Cardiac fibroblast (primary cell): ENCODE results near the gene OR56A1.
"Not testable (repeated sequence)": the region's sequence is repeated elsewhere in the genome, so short reads cannot be mapped to it uniquely, and the experiment has no call there.

ENCODE experiments used
- DNase-seq, 2 donors: peaks; one replicate each; pipeline versions ENCODE4 v3.0.0 to v3.0.0-alpha.2; 2010; ENCODE audit warnings: low read depth in 2 of 2
- H3K4me3 ChIP-seq, 2 donors: replicated peaks in 1 of 2; 1 replicate in 1 of 2; 2 replicates in 1 of 2; pipeline ENCODE4 v1.5.1; 2011; ENCODE audit warnings: low read depth in 2 of 2, low read length in 2 of 2, mild to moderate bottlenecking in 2 of 2, moderate library complexity in 1 of 2
- CTCF ChIP-seq: IDR thresholded peaks from one replicate; pipeline ENCODE4 v1.5.1; 2011; ENCODE audit warnings: low read depth, mild to moderate bottlenecking, low read length, inconsistent platforms

Gene OR56A1

GRCh38 chr11:6030708-6031405 is at the start of gene OR56A1:
OR56A1 (minus strand) TSS chr11:6030758; CDS start chr11:6027692, 3,066 bp downstream.
- DNase-seq = no peak
- H3K4me3 ChIP-seq = no peak within 1 kb of the TSS
- TF ChIP-seq CTCF = no peak

- TF ChIP-seq CTCF = no peak
- DNase-seq = no peak
- no peak overlapping the region for H3K4me3 ChIP-seq
Measured at GRCh38 chr11:6079463-6079862, 48.9 kb upstream of the OR56A1 start.

- TF ChIP-seq CTCF = no peak
Measured at GRCh38 chr11:6077723-6078122, 47.2 kb upstream of the OR56A1 start.

GRCh38 chr11:6076443-6076842 is 45.9 kb upstream of the OR56A1 start:
- H3K4me3 ChIP-seq = not testable (repeated sequence)

More at GRCh38 chr11:6077723-6078122, 47.2 kb upstream of the OR56A1 start:
- DNase-seq = no peak
- H3K4me3 ChIP-seq = no peak overlapping the region

GRCh38 chr11:6067502-6067901 is 36.9 kb upstream of the OR56A1 start:
- no peak overlapping the region for H3K4me3 ChIP-seq
- TF ChIP-seq CTCF = no peak
- no peak for DNase-seq

More at GRCh38 chr11:6076443-6076842, 45.9 kb upstream of the OR56A1 start:
- not testable (repeated sequence) for DNase-seq

GRCh38 chr11:6062691-6063358 is 32.3 kb upstream of the OR56A1 start:
- TF ChIP-seq CTCF = no peak
- H3K4me3 ChIP-seq = no peak overlapping the region
- no peak for DNase-seq

- TF ChIP-seq CTCF = no peak
- no peak for DNase-seq
- H3K4me3 ChIP-seq = no peak overlapping the region
Measured at GRCh38 chr11:6061475-6061874, 30.9 kb upstream of the OR56A1 start.
